NCI-H345 treated with DMSO at 0.1 percent for 48 hours (cell line): ENCODE measurements around the gene NOVA1.
A peak's percentile ranks its signal among the peaks of the same experiment; 100 is the strongest.

ENCODE experiments used
- DNase-seq: peaks from one replicate; lab custom pipeline; 2025; ENCODE audit not compliant: unreplicated experiment; lab: John Stamatoyannopoulos, UW

Gene NOVA1

DNA sequence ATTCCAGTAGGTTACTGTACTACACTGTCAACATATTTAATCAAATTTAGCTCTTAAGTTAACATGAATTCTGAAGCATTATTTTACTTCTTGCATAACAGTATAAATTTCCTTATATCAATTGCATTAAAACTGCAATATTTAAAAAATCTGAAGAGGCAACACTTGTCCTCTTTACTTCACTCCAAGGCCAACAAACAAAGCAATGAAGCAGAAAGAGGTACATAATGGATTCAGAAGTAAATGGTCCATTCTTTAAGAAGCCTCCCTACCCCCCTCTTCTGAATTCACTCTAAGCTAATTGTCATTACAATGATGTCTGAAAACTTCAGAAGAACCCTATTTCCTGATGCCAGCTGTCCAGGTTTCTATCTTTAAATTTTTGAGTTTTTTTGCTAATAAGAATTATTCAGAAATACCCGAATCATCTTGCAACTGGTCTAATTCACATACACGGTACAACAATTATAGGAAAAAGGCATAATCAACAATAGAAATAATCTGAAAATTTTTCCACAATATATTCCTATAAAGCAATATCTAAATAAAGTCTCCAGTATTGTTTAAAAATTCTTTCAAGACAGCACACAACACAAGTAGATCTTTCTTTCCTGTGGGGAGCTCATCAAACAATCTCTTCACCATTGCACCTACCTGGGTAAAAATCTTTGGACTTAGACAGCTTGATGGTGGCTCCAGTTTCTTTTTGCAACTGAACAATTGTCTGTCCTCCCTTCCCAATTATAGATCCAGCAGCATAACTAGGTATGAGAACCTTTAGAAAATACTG lies 2.9 kb downstream of the NOVA1 start:
- DNase-seq: peak; percentile 40

DNA sequence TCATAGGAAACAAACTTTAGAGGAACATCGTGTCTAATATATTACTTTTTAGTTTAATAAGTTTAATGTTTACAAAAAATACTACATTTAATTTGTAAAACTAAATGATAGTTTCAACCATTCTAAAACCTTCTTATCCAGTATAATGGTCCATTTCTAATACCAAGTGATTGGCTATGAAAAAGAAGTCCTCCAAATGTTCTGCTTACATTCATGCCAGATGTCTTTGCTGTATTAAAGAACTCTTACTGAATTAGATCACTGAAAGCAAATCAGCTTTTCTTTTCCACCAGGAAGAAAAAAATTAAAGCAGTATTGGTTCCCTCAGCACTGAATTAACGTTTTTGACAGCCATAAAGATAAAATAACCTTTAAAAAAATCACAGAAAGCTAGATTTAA lies 3.7 kb downstream of the NOVA1 start:
- DNase-seq: no peak

DNA sequence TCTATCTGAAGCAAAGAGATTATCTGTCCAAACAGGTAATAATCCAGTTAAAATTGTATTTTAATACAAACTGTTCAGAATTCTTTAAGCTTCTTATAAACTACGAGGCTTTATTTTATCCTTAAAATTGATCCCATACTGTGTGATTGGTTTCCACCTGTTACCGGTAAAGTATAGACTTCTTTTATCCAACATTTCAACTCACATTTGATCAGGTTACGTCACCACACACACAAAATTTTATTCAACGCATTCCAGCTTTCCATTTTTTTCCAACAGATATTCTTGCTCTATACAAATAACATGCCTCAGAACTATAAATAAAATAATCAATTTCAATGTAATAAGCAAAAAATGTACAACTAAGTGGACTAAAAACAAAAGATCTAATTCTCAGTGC lies 4.5 kb downstream of the NOVA1 start:
- no peak for DNase-seq

DNA sequence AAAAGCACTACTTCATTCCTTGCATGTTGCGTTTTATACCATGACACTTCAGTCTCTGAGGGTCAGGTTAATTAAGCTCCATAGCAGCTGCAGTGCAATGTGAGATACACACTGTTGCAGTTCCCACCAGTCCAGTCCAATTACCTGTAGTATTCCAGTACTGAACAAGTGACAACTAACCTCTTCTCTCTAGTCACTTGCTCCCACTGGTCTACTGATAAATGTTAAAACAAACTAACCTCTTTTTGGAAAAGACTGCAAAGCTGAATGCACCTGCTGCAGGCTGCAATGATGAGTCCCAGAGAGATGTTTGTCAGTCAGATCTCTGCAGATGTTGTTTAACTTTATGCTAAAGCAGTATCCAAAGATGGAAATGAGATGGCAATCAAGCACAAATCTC lies 7.9 kb downstream of the NOVA1 start:
- no peak for DNase-seq

DNA sequence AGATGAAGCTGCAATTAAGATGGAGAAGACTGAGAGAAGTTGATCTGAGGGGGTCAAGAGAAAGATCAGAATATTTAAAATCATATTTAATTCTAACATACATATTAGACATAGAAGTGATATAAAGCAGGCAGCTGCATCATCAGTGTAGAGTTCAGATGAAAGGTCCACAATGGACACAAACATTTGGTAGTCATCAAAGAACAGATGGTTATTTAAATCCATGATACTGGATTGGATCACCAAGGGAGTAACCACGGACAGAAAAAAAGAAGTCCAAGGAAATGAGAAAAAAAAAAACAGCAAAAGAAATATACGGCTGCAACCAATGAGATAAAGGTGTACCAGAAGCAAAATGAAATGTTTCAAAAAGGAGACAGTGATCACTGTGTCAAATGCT lies 20.1 kb downstream of the NOVA1 start:
- DNase-seq: no peak

DNA sequence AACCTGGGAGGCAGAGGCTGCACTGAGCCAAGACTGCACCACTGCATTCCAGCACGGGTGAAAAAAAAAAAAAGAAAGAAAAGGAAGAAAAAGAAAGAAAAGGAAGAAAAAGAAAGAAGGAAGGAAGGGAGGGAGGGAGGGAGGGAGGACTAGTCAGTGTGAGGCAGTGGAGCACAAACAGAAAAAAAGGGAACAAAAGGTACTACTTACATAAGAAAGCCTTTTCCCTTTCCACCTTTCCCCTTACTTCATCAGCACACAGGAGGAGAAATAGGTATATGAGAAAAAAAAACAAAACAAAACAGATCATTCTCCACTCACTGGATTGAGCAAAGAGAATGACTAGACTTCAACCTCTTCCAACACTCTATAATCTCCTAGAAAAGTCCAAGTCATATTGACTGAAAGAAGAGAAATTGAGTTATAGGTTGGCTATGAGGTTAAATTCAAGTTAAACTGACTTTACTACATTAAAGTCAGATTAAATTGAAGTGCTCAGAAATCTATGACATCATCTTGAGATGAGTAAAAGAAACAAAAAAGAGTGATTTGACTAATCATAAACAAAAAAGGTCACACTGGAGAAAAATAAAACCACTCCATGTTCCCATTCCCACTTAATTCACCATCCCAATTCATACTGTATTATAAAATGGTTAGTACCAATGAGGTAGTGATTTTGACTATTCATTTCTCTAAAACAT lies 43.6 kb downstream of the NOVA1 start:
- DNase-seq: no peak

DNA sequence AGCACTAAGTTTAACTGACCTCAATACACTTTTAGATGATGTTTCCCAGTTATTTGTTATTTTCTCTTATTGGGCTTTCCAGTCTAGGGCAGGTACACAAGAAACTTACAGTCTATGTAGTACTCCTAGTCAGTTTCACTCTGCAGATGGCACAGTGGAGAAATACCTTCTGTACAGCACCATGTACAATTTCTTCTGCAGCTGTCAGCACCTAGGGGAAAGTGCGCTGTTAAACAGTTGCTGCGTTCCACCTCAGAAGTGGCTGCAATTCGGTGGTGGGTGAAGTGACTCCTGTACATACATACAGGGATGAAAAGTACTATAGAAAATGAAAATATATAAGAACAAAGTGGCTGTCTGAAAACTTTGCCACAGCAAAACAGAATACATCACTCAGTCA lies 48.3 kb downstream of the NOVA1 start:
- DNase-seq: no peak

DNA sequence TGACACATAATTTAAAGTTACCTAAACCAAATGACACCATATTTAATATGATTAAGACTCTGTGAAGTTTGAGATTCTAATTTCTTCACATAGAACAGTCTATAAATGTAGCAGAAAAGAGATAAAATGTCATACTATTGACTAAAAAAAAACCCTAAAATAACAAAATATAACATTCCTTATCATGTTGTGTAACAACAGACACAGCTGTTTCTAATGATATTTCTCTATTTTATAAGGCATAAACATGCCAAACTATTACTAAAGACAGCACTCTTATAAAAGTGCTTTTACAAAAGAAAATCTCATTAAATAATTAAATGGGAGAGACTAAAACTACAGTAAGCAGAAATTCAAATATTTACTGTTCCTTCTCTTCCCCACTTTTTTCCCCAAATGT lies 49.4 kb downstream of the NOVA1 start:
- DNase-seq: no peak

DNA sequence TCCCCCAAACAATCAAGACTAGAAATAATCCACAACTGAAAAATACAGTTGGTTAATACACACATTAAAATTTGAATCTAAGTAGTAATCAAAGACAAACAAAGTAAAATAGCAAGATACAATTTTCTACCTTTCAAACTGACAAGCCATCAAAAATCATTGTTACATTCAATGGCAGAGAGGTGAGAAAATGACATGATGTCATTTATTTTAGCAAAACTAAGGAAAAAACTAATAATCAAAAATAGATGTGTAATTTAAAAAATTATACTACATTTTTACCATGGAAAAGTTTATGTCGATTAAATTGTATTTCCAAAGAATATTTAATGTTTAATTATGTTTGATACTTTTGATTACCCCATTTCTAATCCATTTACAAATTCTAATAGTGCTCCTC lies 59.7 kb downstream of the NOVA1 start:
- no peak for DNase-seq

DNA sequence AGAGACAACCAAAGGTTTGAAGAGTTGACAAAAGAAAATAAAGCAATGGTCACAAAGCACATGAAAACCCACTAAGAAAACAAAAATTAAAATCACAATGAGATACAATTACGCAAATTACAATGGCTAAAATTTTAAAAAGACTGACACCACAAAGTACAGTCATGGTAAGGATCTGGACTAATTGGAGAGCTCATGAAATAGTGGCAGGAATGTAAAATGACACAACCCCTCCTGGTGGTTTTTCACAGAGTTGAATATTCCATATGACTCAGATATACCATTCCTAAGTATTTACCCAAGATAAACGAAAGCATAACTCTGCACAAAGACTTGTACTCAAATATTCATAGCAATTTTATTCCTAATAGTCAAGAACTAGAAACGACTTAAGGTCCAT lies 65.9 kb downstream of the NOVA1 start:
- no peak for DNase-seq

DNA sequence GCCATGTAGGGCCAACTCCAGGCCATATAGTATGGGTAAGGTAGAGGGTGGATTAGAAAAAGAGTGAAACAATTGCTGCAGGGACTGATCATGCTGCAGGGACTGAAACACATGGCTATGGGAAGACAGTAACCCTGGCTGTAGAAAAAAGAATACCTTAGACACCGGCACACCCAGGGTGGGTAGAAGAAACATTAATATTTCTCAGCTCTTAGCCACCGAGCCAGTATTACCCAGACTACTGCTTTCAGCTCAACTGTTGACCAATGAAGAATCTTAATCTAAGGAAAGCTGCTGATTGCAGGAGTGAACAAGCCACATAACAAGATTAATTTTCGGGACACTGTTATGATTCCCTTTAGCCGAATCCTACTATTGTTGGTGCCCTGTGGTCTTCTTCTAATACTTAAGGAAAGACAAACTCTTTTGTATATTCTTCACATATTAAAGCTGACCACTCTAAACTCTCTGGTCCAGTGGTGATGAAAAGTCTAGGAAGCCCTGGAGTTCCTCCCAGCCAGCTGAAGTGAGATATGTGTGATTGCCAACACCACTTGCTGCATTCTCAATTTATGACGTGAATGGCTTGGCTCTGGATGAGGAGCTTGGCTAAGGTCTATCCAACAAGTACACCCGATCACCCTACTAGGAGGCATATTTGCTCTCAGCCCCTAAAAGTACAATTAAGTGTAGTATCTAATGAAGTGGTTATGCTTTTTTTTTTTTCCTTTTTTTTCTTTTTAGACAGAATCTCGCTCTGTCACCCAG lies 69.2 kb downstream of the NOVA1 start:
- no peak for DNase-seq

DNA sequence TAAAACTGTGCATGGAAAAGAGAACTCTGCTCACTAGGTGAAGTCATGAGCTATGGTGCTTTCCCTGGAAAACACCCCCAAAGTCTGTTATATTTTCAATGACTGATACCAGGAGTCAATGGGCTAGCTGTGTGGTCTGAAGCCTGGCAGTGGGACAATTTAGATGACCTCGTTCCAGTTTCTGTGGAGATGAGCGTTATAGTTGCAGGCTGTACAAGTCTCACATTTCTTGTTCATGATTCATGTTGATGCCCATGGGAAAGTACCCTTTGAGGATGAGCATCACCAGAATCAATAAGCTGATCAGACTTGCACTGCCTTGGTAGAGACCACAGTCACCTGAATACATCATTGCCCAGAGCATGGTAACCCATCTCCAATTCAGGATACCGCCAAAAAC lies 70.7 kb downstream of the NOVA1 start:
- DNase-seq: no peak

DNA sequence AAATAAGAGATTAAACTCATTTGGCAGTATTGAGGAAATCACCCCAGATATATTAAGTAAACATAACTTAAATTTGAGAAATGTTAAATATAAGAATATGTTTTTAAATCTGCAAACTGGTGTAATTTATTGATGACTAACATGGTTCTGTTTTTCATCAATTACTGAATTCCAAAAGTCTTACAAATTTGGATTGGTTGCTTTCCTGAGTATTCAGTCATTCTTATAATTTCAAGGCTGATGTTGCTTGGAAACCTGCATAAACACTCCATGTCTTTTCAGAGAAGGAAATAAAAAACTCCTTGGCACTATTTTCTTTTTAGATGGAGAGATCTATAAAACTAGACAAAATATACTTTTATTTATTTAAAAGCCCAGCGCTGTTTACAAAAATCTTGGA lies 71.7 kb downstream of the NOVA1 start:
- DNase-seq: no peak

DNA sequence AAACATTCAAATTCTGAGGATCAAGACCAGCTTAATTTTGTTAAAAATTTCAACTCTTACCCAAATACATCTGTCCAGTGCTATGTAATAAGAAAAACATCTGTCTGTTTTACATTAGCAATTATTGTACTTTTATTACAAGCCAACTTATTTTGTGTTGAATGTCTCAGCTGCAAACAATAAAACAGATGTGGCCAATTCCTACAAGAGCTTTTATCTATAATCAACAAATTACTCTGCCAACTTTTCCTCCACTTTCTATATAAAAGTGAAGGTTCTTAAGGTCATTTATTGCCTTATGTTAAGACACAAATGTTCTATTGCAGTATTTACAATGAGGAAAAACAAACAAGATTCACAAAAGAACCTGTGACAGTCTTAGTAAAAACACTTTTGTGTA lies 72.7 kb downstream of the NOVA1 start:
- DNase-seq: no peak

DNA sequence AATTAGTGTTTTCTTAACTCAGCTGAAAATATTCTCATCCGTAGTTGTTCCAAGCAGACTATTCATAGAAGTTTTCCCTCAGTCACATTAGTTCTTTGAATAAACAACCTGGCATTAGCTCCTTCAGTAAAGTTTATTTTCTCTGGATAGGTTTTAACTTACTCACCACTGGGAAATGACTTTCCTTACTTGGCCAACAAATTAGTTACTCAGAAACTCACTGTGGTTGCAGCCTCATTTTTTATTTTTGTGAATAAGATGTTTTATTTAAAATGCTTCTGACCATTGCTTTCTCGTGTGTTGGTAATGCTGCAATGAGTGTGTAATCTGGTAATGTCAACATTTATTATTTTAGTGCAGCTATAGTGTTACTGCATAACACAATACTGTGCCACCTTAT lies 74.9 kb downstream of the NOVA1 start:
- DNase-seq: no peak

DNA sequence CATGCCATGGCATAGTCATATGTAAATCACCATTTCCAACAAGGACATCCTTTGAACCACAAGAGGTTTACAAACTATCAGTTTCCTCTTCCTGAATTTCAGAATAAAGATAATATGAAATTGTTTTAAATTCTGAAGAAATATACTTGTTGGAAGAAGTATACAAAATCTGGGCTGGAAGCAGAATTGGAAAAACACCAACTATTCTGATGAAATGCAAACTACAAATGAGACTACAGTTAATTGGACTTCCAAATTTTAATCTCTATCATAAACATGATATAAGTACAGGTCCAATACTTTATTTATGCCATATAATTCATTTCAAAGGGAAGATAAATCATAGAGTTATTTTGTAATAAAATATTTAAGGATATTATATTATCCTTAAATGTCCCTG lies 80.1 kb downstream of the NOVA1 start:
- no peak for DNase-seq

DNA sequence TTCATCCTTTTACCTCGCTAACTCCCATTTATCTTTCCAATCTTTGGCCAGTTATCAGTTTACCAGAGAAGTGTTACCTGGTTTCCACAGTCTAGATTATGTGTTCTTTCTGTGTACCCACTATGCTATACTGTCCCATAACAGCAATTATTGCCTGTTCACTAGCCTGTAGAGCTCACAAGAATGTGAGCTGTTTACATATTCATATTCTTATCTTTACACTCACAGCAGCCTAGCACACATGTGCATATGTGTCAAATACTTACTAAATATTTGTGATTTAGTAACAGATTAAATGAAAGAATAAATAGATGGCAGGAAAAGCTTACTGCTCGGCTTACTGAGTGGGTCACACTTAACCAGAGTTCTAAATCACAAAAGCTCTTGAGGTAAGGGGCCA lies 97.8 kb downstream of the NOVA1 start:
- DNase-seq: no peak

DNA sequence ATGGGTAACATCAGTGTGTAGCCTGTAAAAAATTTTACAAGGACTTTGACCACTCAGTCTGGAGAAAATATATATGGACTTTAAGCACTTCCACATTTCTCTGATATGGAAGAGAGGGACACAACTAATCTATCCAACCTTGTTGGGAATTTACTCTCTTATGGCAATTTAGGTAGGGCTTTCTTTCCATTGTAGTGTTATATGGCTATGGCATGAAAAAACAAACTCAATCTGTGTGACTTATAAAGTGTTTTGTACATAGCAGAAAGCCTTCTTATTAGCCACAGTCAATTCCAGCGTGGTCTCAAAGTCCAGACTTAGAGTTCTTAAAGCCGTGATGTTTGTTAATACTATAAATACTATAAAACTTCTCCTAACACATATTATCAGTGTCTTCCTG lies 98.3 kb downstream of the NOVA1 start:
- DNase-seq: no peak

DNA sequence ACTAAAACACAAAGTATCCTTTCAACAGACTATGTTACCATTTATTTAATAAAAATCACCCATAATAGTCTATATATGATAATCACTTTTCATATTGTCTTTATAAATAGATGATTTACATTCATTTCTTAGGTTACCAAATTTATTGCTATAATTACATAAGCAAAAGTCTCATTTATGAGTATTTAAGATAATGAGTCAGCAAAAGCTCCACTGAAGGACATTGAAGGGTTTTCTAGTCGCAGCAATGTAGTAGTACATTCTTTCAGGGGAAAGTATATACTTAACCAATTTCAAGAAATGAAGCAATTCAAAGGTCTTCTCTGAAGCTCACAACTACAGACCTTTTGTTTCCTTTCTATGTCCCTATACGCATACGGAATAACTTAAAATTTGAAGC lies 110.9 kb downstream of the NOVA1 start:
- DNase-seq: no peak

DNA sequence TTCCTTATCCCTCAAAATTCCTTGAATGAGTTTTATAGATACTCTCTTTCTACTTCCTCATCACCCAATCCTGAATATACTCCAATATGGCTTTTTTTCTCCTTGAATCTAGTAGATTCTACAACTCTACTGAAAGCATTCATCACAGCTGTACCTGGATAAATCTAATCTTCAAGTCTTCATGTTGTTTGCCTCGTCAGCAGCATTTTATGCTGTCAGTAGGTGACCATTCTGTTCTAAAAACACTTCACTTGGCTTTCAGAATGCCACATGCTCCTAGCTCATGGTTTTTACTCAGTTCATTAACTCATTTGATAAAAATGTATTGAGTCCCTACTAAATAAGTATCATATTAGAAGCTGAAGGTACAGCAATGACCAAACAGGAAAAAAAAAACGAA lies 113.3 kb downstream of the NOVA1 start:
- DNase-seq: no peak

DNA sequence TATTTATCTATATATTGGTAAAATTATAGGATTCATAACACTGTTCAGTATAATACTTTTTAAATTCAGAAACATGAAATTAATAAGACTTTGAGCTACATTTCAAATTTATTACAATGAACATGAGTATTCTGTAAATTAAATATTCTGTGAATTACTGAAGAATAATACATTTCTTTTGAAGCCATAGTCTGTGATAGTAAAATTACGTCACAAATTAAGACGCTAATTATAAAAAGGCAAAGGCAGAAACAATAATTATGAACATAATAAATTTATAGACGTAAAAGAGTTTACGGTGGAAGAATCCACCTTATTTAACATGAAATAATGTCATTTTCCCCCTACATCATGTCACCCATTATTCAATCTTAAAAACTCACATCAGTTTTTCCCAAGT lies 118.9 kb downstream of the NOVA1 start:
- no peak for DNase-seq

DNA sequence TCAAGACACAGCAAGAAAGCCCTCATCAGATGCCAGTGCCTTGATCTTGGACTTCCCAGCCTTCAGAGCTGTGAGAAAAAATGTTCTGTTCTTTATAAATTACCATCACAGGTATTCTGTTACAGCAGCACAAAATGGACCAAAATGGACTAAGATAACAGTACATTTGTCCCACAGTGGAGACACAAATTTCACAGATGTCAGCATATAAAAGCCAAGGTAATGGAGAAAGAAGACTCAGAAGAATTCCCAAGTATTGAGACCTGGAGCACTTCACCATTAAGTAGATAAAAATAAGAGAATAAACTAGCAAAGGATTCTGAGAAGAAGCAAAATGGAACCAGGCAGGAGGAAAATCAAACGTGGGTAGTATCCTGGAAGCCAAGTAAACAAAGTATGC lies 131.0 kb downstream of the NOVA1 start:
- no peak for DNase-seq
